Smooth muscle cell (in vitro differentiated cells): Measurements from ENCODE around the gene SEC31A. TPM values are rescaled to one million over a fixed set of nuclear protein-coding genes. Genes with fewer than 3 reads are reported as not detected.
A peak's percentile ranks its signal among the peaks of the same experiment; 100 is the strongest.
"Not testable (repeated sequence)": the region's sequence is repeated elsewhere in the genome, so short reads cannot be mapped to it uniquely, and the experiment has no call there.

ENCODE experiments used
- DNase-seq: peaks from one replicate; lab custom pipeline; 2025; ENCODE audit not compliant: unreplicated experiment; lab: John Stamatoyannopoulos, UW
- H2AFZ ChIP-seq: fragments of 200-600 bp; sonication (generic); 2 replicates; pipeline ENCODE4 v1.6.0; 2016; ENCODE audit warnings: antibody characterized with exemption, low read depth, mild to moderate bottlenecking
- H3F3A ChIP-seq: fragments of 200-600 bp; sonication (generic); 2 replicates; pipeline ENCODE4 v1.6.0; 2017; ENCODE audit warnings: antibody characterized with exemption, low read depth
- H3K27ac ChIP-seq: fragments of 200-600 bp; sonication (generic); 2 replicates; pipeline ENCODE4 v1.5.1; 2016; ENCODE audit warnings: low read depth, mild to moderate bottlenecking
- H3K27me3 ChIP-seq: fragments of 200-600 bp; sonication (generic); 2 replicates; pipeline ENCODE4 v1.6.1; 2016; ENCODE audit warnings: low read depth, mild to moderate bottlenecking
- H3K36me3 ChIP-seq: fragments of 200-600 bp; sonication (generic); 2 replicates; pipeline ENCODE4 v1.5.1; 2016; ENCODE audit warnings: low read depth
- H3K4me1 ChIP-seq: fragments of 200-600 bp; sonication (generic); 2 replicates; pipeline ENCODE4 v1.5.1; 2016; ENCODE audit warnings: low read depth
- H3K4me2 ChIP-seq: fragments of 200-600 bp; sonication (generic); 2 replicates; pipeline ENCODE4 v1.6.0; 2016; ENCODE audit warnings: mild to moderate bottlenecking
- H3K4me3 ChIP-seq: fragments of 200-600 bp; sonication (generic); 2 replicates; pipeline ENCODE4 v1.5.1; 2016; ENCODE audit warnings: mild to moderate bottlenecking
- H3K79me2 ChIP-seq: fragments of 200-600 bp; sonication (generic); 2 replicates; pipeline ENCODE4 v1.6.0; 2016; ENCODE audit warnings: low read depth, mild to moderate bottlenecking
- H3K9ac ChIP-seq: fragments of 200-600 bp; sonication (generic); 2 replicates; pipeline ENCODE4 v1.6.0; 2016; ENCODE audit warnings: low read depth
- H3K9me3 ChIP-seq: fragments of 200-600 bp; sonication (generic); replicated peaks from 2 replicates; pipeline ENCODE4 v1.5.1; 2016; ENCODE audit warnings: low read depth
- H4K20me1 ChIP-seq: fragments of 200-600 bp; sonication (generic); 2 replicates; pipeline ENCODE4 v1.6.0; 2016; ENCODE audit warnings: low read depth
- CTCF ChIP-seq: fragments of 200-600 bp; sonication (generic); IDR thresholded peaks from 2 replicates; pipeline ENCODE4 v1.5.1; 2017; ENCODE audit warnings: borderline replicate concordance, mild to moderate bottlenecking, antibody characterized with exemption; ENCODE audit not compliant: insufficient read depth, poor library complexity, severe bottlenecking
- WGBS: methylation state at CpG from one replicate; pipeline ENCODE4 v1.1.7; 2016; ENCODE audit warnings: low lambda C conversion rate; 5-methylcytosine and 5-hydroxymethylcytosine counted together
- polyA plus RNA-seq: library from polyadenylated mRNA; unstranded; fragments of >200 nt; fragmentation: Nextera tagmentation; extraction: Ambion mirVana; gene quantifications from 2 replicates; pipeline ENCODE4 v1.2.1, GENCODE V29; 2016
- total RNA-seq: library from RNA; depleted of rRNA; stranded (reverse); fragments of >200 nt; gene quantifications from 2 replicates; pipeline ENCODE4 v1.2.3, GENCODE V29; 2014

The SEC31A gene
- total and polyA plus RNA-seq, 2 experiments from 2014 or later, result 315 to 490 TPM

GRCh38 chr4:82839624-82840023, 51.3 kb downstream of the SEC31A start:
- H3F3A ChIP-seq, result peaks cover 23% of the 10 kb centered on the region
- H3K9ac ChIP-seq, result no peak overlapping the region
- no peak overlapping the region for H3K4me2 ChIP-seq
- no peaks in the 10 kb centered on the region for H3K4me1 ChIP-seq
- 79% methylated on average over 1 of the region's 1 CpG for WGBS
- H3K9me3 ChIP-seq, result no peaks in the 10 kb centered on the region
- no peak for DNase-seq
- H3K27me3 ChIP-seq, result no peaks in the 10 kb centered on the region
- H4K20me1 ChIP-seq, result peaks cover 96% of the 10 kb centered on the region
- no peak overlapping the region for H3K4me3 ChIP-seq
- peaks cover 47% of the 10 kb centered on the region for H3K36me3 ChIP-seq
- H3K27ac ChIP-seq, result peak overlapping the region; percentile 19
- TF ChIP-seq CTCF, result no peak
- no peak overlapping the region for H2AFZ ChIP-seq
- H3K79me2 ChIP-seq, result peaks cover 51% of the 10 kb centered on the region

GRCh38 chr4:82833696-82834313, 57.1 kb downstream of the SEC31A start:
- 35% methylated on average over 1 of the region's 1 CpG for WGBS
- Histone ChIP-seq H3K4me1 (no peaks in the 10 kb centered on the region), H3K36me3 (peaks cover 25% of the 10 kb centered on the region), H3K4me2 (no peak overlapping the region), H3F3A (peaks cover 15% of the 10 kb centered on the region), H3K27ac (peak overlapping the region; percentile 73), H3K9ac (peak overlapping the region; percentile 35), H4K20me1 (peaks cover 96% of the 10 kb centered on the region), H3K4me3 (no peak overlapping the region), H3K27me3 (no peaks in the 10 kb centered on the region), H2AFZ (no peak overlapping the region), H3K9me3 (no peaks in the 10 kb centered on the region), H3K79me2 (peaks cover 71% of the 10 kb centered on the region)
- no peak for DNase-seq
- TF ChIP-seq CTCF, result no peak

GRCh38 chr4:82833060-82833459, 57.9 kb downstream of the SEC31A start:
- not testable (repeated sequence) for H3K27me3 ChIP-seq, H3K4me1 ChIP-seq, H3K9me3 ChIP-seq, H3K4me2 ChIP-seq, DNase-seq, H2AFZ ChIP-seq, H3K4me3 ChIP-seq, H3K9ac ChIP-seq
- H3K36me3 ChIP-seq, result peaks cover 21% of the 10 kb centered on the region
- peaks cover 63% of the 10 kb centered on the region for H3K79me2 ChIP-seq
- H3F3A ChIP-seq, result peaks cover 15% of the 10 kb centered on the region
- peak overlapping the region; percentile 73 for H3K27ac ChIP-seq
- peaks cover 95% of the 10 kb centered on the region for H4K20me1 ChIP-seq
- 98% methylated on average over 4 of the region's 4 CpGs for WGBS

GRCh38 chr4:82825425-82825824, 65.5 kb downstream of the SEC31A start:
- peaks cover 12% of the 10 kb centered on the region for H3F3A ChIP-seq
- H3K4me2 ChIP-seq, result no peak overlapping the region
- peaks cover 47% of the 10 kb centered on the region for H3K36me3 ChIP-seq
- no peaks in the 10 kb centered on the region for H3K9me3 ChIP-seq
- 98% methylated on average over 3 of the region's 3 CpGs for WGBS
- no peak for DNase-seq
- no peak for TF ChIP-seq CTCF
- H3K27me3 ChIP-seq, result no peaks in the 10 kb centered on the region
- no peak overlapping the region for H3K9ac ChIP-seq
- peaks cover 89% of the 10 kb centered on the region for H4K20me1 ChIP-seq
- no peaks in the 10 kb centered on the region for H3K4me1 ChIP-seq
- H3K79me2 ChIP-seq, result peaks cover 11% of the 10 kb centered on the region
- H3K4me3 ChIP-seq, result no peak overlapping the region
- H3K27ac ChIP-seq, result peak overlapping the region; percentile 11
- H2AFZ ChIP-seq, result no peak overlapping the region
